ENCODE results near the gene GJA5. TPM values are rescaled to one million over a fixed set of nuclear protein-coding genes. Genes with fewer than 3 reads are reported as not detected.

The GJA5 gene
- total RNA-seq, 1 donor, result not detected

DNA sequence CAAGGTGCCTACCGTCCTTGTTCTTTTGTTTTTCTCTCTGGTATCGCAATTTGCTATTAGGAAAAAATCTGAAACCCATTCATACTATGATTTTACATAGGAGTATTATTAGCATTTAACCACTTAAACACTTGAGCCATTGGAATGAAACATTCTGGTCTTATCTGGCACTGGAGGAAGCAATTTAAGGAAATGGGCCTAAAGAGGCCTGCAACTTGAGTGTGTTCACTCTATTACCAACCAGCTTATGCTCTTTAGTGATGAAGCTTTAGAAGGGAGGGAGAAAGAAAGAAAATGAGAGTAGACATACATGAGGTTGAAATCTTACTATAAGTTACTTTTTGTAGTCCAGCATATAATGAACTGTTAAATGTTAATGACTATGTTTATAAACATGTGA is 5.7 kb downstream of the GJA5 start:
- DNase-seq (ENCODE audit: low read depth), result no peak
- no peak overlapping the region for H3K4me3 ChIP-seq (ENCODE audit: low read depth, low read length)
- TF ChIP-seq, protein P1, sequence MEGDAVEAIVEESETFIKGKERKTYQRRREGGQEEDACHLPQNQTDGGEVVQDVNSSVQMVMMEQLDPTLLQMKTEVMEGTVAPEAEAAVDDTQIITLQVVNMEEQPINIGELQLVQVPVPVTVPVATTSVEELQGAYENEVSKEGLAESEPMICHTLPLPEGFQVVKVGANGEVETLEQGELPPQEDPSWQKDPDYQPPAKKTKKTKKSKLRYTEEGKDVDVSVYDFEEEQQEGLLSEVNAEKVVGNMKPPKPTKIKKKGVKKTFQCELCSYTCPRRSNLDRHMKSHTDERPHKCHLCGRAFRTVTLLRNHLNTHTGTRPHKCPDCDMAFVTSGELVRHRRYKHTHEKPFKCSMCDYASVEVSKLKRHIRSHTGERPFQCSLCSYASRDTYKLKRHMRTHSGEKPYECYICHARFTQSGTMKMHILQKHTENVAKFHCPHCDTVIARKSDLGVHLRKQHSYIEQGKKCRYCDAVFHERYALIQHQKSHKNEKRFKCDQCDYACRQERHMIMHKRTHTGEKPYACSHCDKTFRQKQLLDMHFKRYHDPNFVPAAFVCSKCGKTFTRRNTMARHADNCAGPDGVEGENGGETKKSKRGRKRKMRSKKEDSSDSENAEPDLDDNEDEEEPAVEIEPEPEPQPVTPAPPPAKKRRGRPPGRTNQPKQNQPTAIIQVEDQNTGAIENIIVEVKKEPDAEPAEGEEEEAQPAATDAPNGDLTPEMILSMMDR (IDR thresholded peaks at IDR 0.05; ENCODE audit: insufficient read depth, low read length), result no peak

DNA sequence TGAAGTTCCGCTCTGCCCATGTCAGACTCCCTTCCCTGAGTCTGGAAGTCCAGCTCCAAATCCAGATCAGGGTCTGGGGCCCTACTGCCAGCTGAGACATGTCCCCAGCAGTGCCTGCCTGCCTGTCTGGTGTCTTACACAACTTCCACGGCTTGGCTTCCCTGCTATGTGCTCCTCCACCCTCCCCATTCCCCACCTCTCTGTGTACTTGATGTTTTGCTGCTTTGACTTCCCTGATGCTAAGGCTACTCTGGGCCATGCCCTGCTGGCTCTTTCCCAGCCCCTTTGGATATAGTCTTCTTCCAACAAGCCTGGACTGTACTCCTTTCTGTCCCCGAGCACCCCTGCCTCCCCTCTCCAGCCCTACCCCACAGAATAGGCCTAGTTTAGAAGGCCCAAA is 7.3 kb downstream of the GJA5 start:
- TF ChIP-seq, protein P1 (IDR thresholded peaks at IDR 0.05; ENCODE audit: insufficient read depth, low read length), result no peak
- H3K4me3 ChIP-seq (ENCODE audit: low read depth, low read length), result no peak overlapping the region
- no peak for DNase-seq (ENCODE audit: low read depth)

DNA sequence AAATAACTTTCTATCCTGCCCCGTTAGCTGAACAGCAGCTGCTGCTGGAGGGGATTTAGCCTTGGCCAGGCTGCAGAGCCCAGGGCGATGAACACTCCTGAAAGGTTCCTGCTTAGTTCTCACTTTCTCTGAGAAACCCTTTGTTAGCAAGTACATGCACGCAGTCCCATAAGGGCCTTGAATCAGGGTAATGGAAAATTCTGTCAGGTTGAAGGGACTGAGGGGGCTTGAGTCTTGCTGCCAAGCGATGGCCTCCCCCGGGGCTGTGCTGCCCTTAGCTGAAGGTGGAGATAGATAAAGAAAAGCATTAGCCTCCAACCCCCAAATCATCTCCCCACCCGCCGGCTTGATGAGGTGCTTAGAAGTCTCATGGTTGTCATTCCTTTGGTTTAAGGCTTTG is 7.9 kb downstream of the GJA5 start:
- H3K4me3 ChIP-seq (ENCODE audit: low read depth, low read length), result no peak overlapping the region
- no peak for DNase-seq (ENCODE audit: low read depth)
- TF ChIP-seq, protein P1 (IDR thresholded peaks at IDR 0.05; ENCODE audit: insufficient read depth, low read length), result no peak

DNA sequence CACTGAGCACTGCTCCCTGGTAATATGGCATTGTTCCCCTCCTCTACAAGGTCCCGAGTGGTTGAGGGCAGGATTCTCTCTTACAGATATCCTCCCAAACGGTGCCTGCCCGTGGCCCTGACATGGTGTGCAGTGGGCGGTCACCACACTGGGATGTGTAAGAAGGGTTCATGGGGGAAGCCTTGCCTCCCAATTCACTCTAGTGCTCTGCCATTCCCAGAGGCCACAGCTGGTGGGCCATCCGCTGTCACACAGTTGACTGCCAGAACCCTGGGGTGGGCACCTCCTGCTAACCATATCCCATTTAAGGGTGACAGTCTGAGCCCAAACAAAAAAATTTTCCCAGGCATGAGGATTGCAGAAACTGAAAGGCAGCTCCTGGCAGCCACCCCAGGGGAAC is 9.1 kb downstream of the GJA5 start:
- no peak for DNase-seq (ENCODE audit: low read depth)
- TF ChIP-seq, protein P1 (IDR thresholded peaks at IDR 0.05; ENCODE audit: insufficient read depth, low read length), result no peak
- no peak overlapping the region for H3K4me3 ChIP-seq (ENCODE audit: low read depth, low read length)

DNA sequence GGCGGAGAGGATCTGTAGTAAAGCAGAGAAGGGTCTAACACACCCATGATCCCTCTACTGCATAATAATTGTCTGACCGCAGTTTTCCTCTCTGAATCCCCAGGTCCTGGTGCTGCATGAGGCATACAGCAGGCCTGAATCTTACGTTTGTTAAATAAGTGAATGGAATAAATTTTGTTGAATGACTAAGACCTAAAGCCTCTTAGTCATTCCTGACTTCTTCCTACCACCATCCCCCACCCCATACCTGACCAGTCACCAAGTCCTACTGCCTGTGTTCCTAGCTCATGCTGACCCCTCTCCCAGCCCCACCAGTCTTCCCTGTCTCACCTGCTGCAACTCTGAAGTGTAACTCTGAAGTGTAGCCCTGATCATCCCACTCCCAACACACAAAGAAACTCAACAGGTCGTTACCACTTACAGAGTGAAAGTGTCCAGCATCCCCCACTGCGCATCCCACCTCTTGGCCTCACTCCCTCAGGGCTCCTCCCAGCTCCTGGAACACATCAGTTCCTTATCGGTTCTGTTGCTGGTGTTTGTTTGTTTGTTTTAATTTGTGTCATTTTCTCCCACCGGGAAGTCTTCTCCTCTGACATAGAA is 9.7 kb downstream of the GJA5 start:
- no peak for DNase-seq (ENCODE audit: low read depth)
- TF ChIP-seq, protein P1 (IDR thresholded peaks at IDR 0.05; ENCODE audit: insufficient read depth, low read length), result no peak
- no peak overlapping the region for H3K4me3 ChIP-seq (ENCODE audit: low read depth, low read length)

DNA sequence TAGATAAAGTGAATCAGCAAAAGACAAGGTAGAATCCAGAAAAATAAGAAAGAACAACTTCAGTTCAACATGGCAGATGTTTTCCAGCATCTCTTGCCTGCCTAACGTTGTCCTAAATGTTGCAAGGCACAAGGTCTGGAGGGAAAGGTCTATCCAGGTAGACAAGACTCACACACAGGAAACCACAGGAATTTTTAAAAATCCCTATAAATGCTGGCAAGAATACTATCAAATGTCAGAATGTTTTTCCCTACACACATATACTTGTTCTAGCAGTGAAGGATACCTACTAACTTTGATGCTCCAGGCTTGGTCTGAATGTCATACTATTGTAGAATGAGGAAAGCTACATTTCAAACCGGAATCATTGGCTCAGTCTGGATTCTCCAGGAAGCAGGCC is 10.6 kb downstream of the GJA5 start:
- DNase-seq (ENCODE audit: low read depth), result no peak
- TF ChIP-seq, protein P1 (IDR thresholded peaks at IDR 0.05; ENCODE audit: insufficient read depth, low read length), result no peak
- no peak overlapping the region for H3K4me3 ChIP-seq (ENCODE audit: low read depth, low read length)
